ENCODE results near the gene GBP1.
"Not testable (repeated sequence)": the region's sequence is repeated elsewhere in the genome, so short reads cannot be mapped to it uniquely, and the experiment has no call there.

The GBP1 gene

GRCh38 chr1:89063094-89063493, 1.9 kb downstream of the GBP1 start:
- H3K4me3 ChIP-seq (ENCODE audit: low read depth, low read length): no peak overlapping the region
- DNase-seq (ENCODE audit: low read depth): no peak

GRCh38 chr1:89060091-89060490, 4.9 kb downstream of the GBP1 start:
- no peak for DNase-seq (ENCODE audit: low read depth)

GRCh38 chr1:89051955-89052312, 13.1 kb downstream of the GBP1 start:
- no peak for DNase-seq (ENCODE audit: low read depth)
- no peak overlapping the region for H3K4me3 ChIP-seq (ENCODE audit: low read depth, low read length)

More at GRCh38 chr1:89060091-89060490, 4.9 kb downstream of the GBP1 start:
- H3K4me3 ChIP-seq (ENCODE audit: low read depth, low read length): no peak overlapping the region

- DNase-seq (ENCODE audit: low read depth): no peak
These were observed 13.6 kb downstream of the GBP1 start for GRCh38 chr1:89051300-89051954.

GRCh38 chr1:89050649-89051033, 14.4 kb downstream of the GBP1 start:
- no peak for DNase-seq (ENCODE audit: low read depth)
- H3K4me3 ChIP-seq (ENCODE audit: low read depth, low read length): no peak overlapping the region

More at GRCh38 chr1:89051300-89051954, 13.6 kb downstream of the GBP1 start:
- H3K4me3 ChIP-seq (ENCODE audit: low read depth, low read length): no peak overlapping the region

GRCh38 chr1:89049901-89050648, 14.9 kb downstream of the GBP1 start:
- not testable (repeated sequence) for H3K4me3 ChIP-seq (ENCODE audit: low read depth, low read length); DNase-seq (ENCODE audit: low read depth)

- not testable (repeated sequence) for DNase-seq (ENCODE audit: low read depth); H3K4me3 ChIP-seq (ENCODE audit: low read depth, low read length)
These were observed 15.8 kb downstream of the GBP1 start for GRCh38 chr1:89049187-89049586.

GRCh38 chr1:89047734-89048133, 17.3 kb downstream of the GBP1 start:
- no peak for DNase-seq (ENCODE audit: low read depth)
- no peak overlapping the region for H3K4me3 ChIP-seq (ENCODE audit: low read depth, low read length)

- not testable (repeated sequence) for DNase-seq (ENCODE audit: low read depth); H3K4me3 ChIP-seq (ENCODE audit: low read depth, low read length)
These were observed 18.5 kb downstream of the GBP1 start for GRCh38 chr1:89046318-89047183.

- H3K4me3 ChIP-seq (ENCODE audit: low read depth, low read length): no peak overlapping the region
These were observed 19.9 kb downstream of the GBP1 start for GRCh38 chr1:89044970-89045721.

GRCh38 chr1:89043940-89044339, 21.1 kb downstream of the GBP1 start:
- H3K4me3 ChIP-seq (ENCODE audit: low read depth, low read length): no peak overlapping the region
- DNase-seq (ENCODE audit: low read depth): no peak

More at GRCh38 chr1:89044970-89045721, 19.9 kb downstream of the GBP1 start:
- no peak for DNase-seq (ENCODE audit: low read depth)

- no peak for DNase-seq (ENCODE audit: low read depth)
- H3K4me3 ChIP-seq (ENCODE audit: low read depth, low read length): no peak overlapping the region
These were observed 22.5 kb downstream of the GBP1 start for GRCh38 chr1:89042491-89042890.

GRCh38 chr1:89041721-89042120, 23.3 kb downstream of the GBP1 start:
- DNase-seq (ENCODE audit: low read depth): no peak
- H3K4me3 ChIP-seq (ENCODE audit: low read depth, low read length): no peak overlapping the region

GRCh38 chr1:89041119-89041641, 23.8 kb downstream of the GBP1 start:
- DNase-seq (ENCODE audit: low read depth): no peak
- no peak overlapping the region for H3K4me3 ChIP-seq (ENCODE audit: low read depth, low read length)

- no peak for DNase-seq (ENCODE audit: low read depth)
- no peak overlapping the region for H3K4me3 ChIP-seq (ENCODE audit: low read depth, low read length)
These were observed 24.7 kb downstream of the GBP1 start for GRCh38 chr1:89040315-89040626.

GRCh38 chr1:89037186-89037585, 27.8 kb downstream of the GBP1 start:
- no peak overlapping the region for H3K4me3 ChIP-seq (ENCODE audit: low read depth, low read length)
- no peak for DNase-seq (ENCODE audit: low read depth)

- DNase-seq (ENCODE audit: low read depth): no peak
- H3K4me3 ChIP-seq (ENCODE audit: low read depth, low read length): no peak overlapping the region
These were observed 29.9 kb downstream of the GBP1 start for GRCh38 chr1:89035080-89035479.

- H3K4me3 ChIP-seq (ENCODE audit: low read depth, low read length); DNase-seq (ENCODE audit: low read depth): not testable (repeated sequence)
These were observed 31.0 kb downstream of the GBP1 start for GRCh38 chr1:89034004-89034403.

- not testable (repeated sequence) for DNase-seq (ENCODE audit: low read depth)
These were observed 36.0 kb downstream of the GBP1 start for GRCh38 chr1:89029051-89029450.

More at GRCh38 chr1:89029051-89029450, 36.0 kb downstream of the GBP1 start:
- not testable (repeated sequence) for H3K4me3 ChIP-seq (ENCODE audit: low read depth, low read length)
